ENCODE data around the gene CCSER2. TPM values are rescaled to one million over a fixed set of nuclear protein-coding genes. Genes with fewer than 3 reads are reported as not detected.

Gene CCSER2
- total RNA-seq, 1 experiment from 2014 or later = 23.1 TPM

DNA sequence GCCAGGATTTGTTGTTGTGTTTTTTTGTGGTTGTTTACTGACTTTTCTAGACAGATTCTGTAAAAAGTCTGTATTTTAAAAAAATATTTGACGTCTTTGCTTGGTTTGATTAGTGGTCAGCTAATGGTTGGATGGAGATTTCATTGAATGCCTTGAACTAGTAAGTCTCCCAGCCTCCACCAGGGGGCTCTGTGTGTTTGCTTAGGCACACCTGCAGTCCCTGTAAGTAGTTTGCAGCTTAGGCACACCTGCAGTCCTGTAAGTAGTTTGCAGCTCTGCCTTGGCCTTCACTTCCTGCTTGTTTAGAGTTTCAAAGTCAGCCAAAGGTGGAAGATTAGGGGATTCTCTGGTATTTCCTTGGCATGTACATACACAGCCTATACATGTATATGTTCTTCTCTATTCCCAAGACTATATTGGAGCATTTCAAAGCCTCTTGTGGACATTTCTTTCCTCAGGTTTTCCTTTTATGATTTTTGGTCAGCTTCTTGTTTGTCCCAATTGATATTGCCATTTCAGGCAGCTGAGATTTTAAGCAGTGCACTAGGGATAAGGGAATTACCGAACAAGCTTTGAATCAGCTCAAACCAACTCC, 101.6 kb downstream of the CCSER2 start:
- Mint-ChIP-seq H3K27me3 (ENCODE audit: insufficient read depth, unreplicated experiment) (no peaks in the 10 kb centered on the region), H3K4me3 (ENCODE audit: unreplicated experiment) (no peak overlapping the region), H3K4me1 (ENCODE audit: low read depth, unreplicated experiment) (peaks cover 8% of the 10 kb centered on the region), H3K27ac (ENCODE audit: unreplicated experiment) (no peak overlapping the region), H3K9me3 (ENCODE audit: unreplicated experiment) (no peaks in the 10 kb centered on the region), H3K36me3 (ENCODE audit: insufficient read depth, unreplicated experiment) (peaks cover 6% of the 10 kb centered on the region)
- Histone ChIP-seq H3K36me3 (ENCODE audit: control insufficient read depth, insufficient read depth, low read length) (no peaks in the 10 kb centered on the region), H3K9me3 (no peaks in the 10 kb centered on the region), H3K4me3 (ENCODE audit: low read depth, low read length) (no peak overlapping the region), H3K27me3 (replicated peaks; ENCODE audit: control insufficient read depth, insufficient read depth, low read length) (no peaks in the 10 kb centered on the region), H3K4me1 (no peaks in the 10 kb centered on the region)
- intact Hi-C loops (cut with micrococcal nuclease; ENCODE audit: unreplicated experiment) = loop anchor here (1.0 to 2.0 kb wide), 2 partner anchors 55 to 107 kb away; no protein-coding TSS in a partner anchor
- TF ChIP-seq, protein P1, sequence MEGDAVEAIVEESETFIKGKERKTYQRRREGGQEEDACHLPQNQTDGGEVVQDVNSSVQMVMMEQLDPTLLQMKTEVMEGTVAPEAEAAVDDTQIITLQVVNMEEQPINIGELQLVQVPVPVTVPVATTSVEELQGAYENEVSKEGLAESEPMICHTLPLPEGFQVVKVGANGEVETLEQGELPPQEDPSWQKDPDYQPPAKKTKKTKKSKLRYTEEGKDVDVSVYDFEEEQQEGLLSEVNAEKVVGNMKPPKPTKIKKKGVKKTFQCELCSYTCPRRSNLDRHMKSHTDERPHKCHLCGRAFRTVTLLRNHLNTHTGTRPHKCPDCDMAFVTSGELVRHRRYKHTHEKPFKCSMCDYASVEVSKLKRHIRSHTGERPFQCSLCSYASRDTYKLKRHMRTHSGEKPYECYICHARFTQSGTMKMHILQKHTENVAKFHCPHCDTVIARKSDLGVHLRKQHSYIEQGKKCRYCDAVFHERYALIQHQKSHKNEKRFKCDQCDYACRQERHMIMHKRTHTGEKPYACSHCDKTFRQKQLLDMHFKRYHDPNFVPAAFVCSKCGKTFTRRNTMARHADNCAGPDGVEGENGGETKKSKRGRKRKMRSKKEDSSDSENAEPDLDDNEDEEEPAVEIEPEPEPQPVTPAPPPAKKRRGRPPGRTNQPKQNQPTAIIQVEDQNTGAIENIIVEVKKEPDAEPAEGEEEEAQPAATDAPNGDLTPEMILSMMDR (IDR thresholded peaks at IDR 0.05; ENCODE audit: insufficient read depth in 1 of 2, low read depth in 1 of 2, low read length in 1 of 2, severe bottlenecking in 1 of 2, unreplicated experiment in 1 of 2) = peak; percentile 56 to 75
- BruUV-seq (replicated peaks) = no TSS peak
- peak; percentile 79 for DNase-seq
- POLR2A ChIA-PET = no interaction called here
- CTCF ChIA-PET = interaction anchor here (0.6 to 2.5 kb wide), 9 partner anchors 17 to 1321 kb away, joined by 3 to 43 read pairs (median 3); no protein-coding TSS in a partner anchor

DNA sequence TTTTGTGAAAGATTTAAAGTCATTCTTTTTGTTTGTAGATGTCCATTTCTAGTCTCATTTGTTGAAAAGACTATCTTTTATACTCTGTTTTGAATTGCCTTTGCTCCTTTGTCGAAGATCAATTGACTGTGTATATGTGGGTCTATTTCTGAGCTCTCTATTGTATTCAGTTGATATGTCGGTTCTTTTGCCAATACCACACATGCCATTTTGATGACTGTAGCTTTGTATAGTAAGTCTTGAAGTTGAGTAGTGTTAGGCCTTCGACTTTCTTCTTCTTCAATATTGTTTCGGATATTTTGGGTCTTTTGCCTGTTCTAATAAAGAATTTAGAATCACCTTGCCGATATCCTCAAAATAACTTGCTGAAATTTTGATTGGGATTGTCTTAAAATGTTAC, 104.5 kb downstream of the CCSER2 start:
- Mint-ChIP-seq H3K27ac (ENCODE audit: unreplicated experiment) (no peak overlapping the region), H3K27me3 (ENCODE audit: insufficient read depth, unreplicated experiment) (no peaks in the 10 kb centered on the region), H3K36me3 (ENCODE audit: insufficient read depth, unreplicated experiment) (peaks cover 13% of the 10 kb centered on the region), H3K4me3 (ENCODE audit: unreplicated experiment) (no peak overlapping the region), H3K9me3 (ENCODE audit: unreplicated experiment) (peaks cover 9% of the 10 kb centered on the region), H3K4me1 (ENCODE audit: low read depth, unreplicated experiment) (peaks cover 6% of the 10 kb centered on the region)
- H3K4me3 ChIP-seq (ENCODE audit: low read depth, low read length) = no peak overlapping the region
- no TSS peak for BruUV-seq (replicated peaks)
- no peaks in the 10 kb centered on the region for H3K4me1 ChIP-seq
- DNase-seq = no peak
- no peaks in the 10 kb centered on the region for H3K36me3 ChIP-seq (ENCODE audit: control insufficient read depth, insufficient read depth, low read length)
- H3K27me3 ChIP-seq (replicated peaks; ENCODE audit: control insufficient read depth, insufficient read depth, low read length) = no peaks in the 10 kb centered on the region
- POLR2A ChIA-PET = no interaction called here
- intact Hi-C loops (cut with micrococcal nuclease; ENCODE audit: unreplicated experiment) = no loop called here
- H3K9me3 ChIP-seq = no peaks in the 10 kb centered on the region
- CTCF ChIA-PET = interaction anchor here (0.5 kb wide), 1 partner anchor 41 kb away, joined by 7 read pairs; no protein-coding TSS in a partner anchor
- TF ChIP-seq, protein P1 (IDR thresholded peaks at IDR 0.05; ENCODE audit: insufficient read depth in 1 of 2, low read depth in 1 of 2, low read length in 1 of 2, severe bottlenecking in 1 of 2, unreplicated experiment in 1 of 2) = no peak

DNA sequence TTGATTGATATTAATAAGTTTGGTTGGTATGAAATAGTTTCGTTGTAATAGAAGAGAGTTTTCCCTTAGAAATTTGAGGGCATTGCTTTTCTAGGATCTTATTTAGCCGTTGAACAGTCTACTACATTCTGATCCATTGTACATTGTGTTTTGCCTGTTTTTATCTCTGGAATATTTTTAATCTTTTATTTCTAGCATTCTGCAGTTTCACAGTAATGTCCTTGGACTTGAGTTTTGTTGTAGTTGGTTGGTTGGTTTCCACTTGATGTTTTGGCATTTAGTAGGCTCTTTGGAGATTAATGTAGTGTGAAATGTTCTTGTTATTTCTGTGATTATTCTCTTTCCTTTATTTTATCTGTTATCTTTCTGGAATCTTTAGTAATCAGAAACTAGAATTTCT, 112.4 kb downstream of the CCSER2 start:
- TF ChIP-seq, protein P1 (IDR thresholded peaks at IDR 0.05; ENCODE audit: insufficient read depth in 1 of 2, low read depth in 1 of 2, low read length in 1 of 2, severe bottlenecking in 1 of 2, unreplicated experiment in 1 of 2) = no peak
- Mint-ChIP-seq H3K9me3 (ENCODE audit: unreplicated experiment) (peaks cover 3% of the 10 kb centered on the region), H3K27ac (ENCODE audit: unreplicated experiment) (no peak overlapping the region), H3K36me3 (ENCODE audit: insufficient read depth, unreplicated experiment) (peaks cover 12% of the 10 kb centered on the region), H3K4me3 (ENCODE audit: unreplicated experiment) (no peak overlapping the region), H3K27me3 (ENCODE audit: insufficient read depth, unreplicated experiment) (no peaks in the 10 kb centered on the region), H3K4me1 (ENCODE audit: low read depth, unreplicated experiment) (no peaks in the 10 kb centered on the region)
- Histone ChIP-seq H3K4me1 (no peaks in the 10 kb centered on the region), H3K9me3 (0 out of 2 replicates have a peak, but pooled peaks cover 8% of the 10 kb centered on the region), H3K27me3 (replicated peaks; ENCODE audit: control insufficient read depth, insufficient read depth, low read length) (no peaks in the 10 kb centered on the region), H3K4me3 (ENCODE audit: low read depth, low read length) (no peak overlapping the region), H3K36me3 (ENCODE audit: control insufficient read depth, insufficient read depth, low read length) (no peaks in the 10 kb centered on the region)
- POLR2A ChIA-PET = no interaction called here
- DNase-seq = no peak
- intact Hi-C loops (cut with micrococcal nuclease; ENCODE audit: unreplicated experiment) = no loop called here
- CTCF ChIA-PET = no interaction called here
- no TSS peak for BruUV-seq (replicated peaks)
